Cardiac septum (tissue), 1 donor: ENCODE measurements around the gene ARFGAP3. TPM values are rescaled to one million over a fixed set of nuclear protein-coding genes. Genes with fewer than 3 reads are reported as not detected.
"Not testable (repeated sequence)": the region's sequence is repeated elsewhere in the genome, so short reads cannot be mapped to it uniquely, and the experiment has no call there.

Experiments
- DNase-seq: peaks from one replicate; pipeline ENCODE4 v3.0.0-alpha.2; 2020; ENCODE audit warnings: low spot score
- intact Hi-C: fragments of 100-400 bp; cut with DNase I; formaldehyde crosslinking; loops from one replicate; pipeline ENCODE4 v1.14.0; 2022
- total RNA-seq: library from RNA; stranded (reverse); fragmentation: NEBNext Ultra II Directional; extraction: Animal tissue kit (Norgen Biotek cat#: 25700); gene quantifications from one replicate; pipeline ENCODE4 v1.2.1, GENCODE V29; 2021
- donor health status: DM: no; HTN: no; CAD: no.

Gene ARFGAP3
- total RNA-seq, 1 donor from 2014 or later: 32.5 TPM

- intact Hi-C loops, DNase-seq: not testable (repeated sequence)
These were observed 102.0 kb downstream of the ARFGAP3 start for GRCh38 chr22:42755121-42755520.

DNA sequence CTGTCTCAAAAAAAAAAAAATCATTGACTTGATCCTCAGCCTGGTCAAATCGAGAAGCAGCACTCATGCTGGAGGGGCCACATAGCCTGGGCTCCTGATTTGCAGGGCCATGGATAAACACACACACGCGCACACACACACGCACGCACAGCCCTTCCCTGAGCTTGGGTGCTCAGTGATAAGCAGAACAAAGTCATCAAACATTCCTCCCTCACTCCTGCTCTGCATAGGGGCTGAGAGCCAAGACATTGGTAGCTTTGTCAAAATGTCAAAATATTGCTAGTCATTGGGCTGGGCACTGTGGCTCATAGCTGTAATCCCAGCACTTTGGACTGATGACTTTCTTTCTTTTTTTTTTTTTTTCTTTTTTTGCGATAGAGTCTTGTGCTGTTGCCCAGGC, 102.4 kb downstream of the ARFGAP3 start:
- DNase-seq: no peak
- intact Hi-C loops: no loop called here

- intact Hi-C loops: no loop called here
- no peak for DNase-seq
These were observed 104.2 kb downstream of the ARFGAP3 start for GRCh38 chr22:42752912-42753311.

DNA sequence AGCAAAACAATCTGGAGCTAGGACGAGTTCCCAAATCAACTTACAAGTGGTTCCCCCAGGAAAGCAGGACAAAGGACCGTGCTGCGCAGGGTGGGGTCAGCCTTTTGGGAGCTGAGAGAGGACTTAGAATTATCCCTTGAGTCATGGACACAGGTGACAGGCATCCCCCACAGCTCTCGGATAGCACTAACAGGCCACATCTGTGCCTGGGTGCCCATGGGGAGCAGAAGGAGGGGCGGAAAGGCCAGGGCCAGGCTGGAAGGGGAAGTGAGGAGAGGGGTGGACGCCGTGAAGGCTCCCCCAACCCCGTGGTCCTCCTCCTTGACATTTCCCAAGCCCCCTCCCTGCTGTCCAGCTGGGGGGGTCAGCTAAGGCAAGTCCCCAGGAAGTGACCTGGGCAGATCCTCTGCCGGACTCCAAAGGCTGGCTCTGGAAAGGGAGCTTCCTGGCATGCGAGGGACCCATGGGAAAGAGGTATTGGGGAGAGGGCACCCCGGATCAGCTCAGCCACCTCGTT, 104.8 kb downstream of the ARFGAP3 start:
- no peak for DNase-seq
- intact Hi-C loops: no loop called here

DNA sequence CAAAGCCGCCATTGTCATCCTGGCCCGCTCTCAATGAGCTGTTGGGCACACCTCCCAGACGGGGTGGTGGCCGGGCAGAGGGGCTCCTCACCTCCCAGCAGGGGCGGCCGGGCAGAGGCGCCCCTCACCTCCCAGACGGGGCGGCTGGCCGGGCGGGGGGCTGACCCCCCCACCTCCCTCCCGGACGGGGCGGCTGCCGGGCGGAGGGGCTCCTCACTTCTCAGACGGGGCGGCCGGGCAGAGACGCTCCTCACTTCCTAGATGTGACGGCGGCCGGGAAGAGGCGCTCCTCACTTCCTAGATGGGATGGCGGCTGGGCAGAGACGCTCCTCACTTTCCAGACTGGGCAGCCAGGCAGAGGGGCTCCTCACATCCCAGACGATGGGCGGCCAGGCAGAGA, 106.7 kb downstream of the ARFGAP3 start:
- intact Hi-C loops: not testable (repeated sequence)

GRCh38 chr22:42747701-42748513, 109.2 kb downstream of the ARFGAP3 start:
- no peak for DNase-seq

More for the DNA sequence above, 106.7 kb downstream of the ARFGAP3 start:
- DNase-seq: not testable (repeated sequence)

More at GRCh38 chr22:42747701-42748513, 109.2 kb downstream of the ARFGAP3 start:
- intact Hi-C loops: no loop called here

Other genes starting within 250 kb of the ARFGAP3 start
- 34.9 TPM for gene POLDIP3, start 242.4 kb downstream of the ARFGAP3 start, total RNA-seq
- gene ATP5MGL, start 216.7 kb downstream of the ARFGAP3 start, total RNA-seq: 0.51 TPM
- gene CYB5R3, start 207.9 kb downstream of the ARFGAP3 start, total RNA-seq: 428 TPM
- gene A4GALT, start 136.4 kb downstream of the ARFGAP3 start, total RNA-seq: 97.7 TPM
- gene PACSIN2, start 157.9 kb upstream of the ARFGAP3 start, total RNA-seq: 41.5 TPM
- gene TTLL1, start 232.1 kb upstream of the ARFGAP3 start, total RNA-seq: 9.5 TPM